Sciatic nerve (tissue), 2 donors: ENCODE results near the gene TNXB. TPM values are rescaled to one million over a fixed set of nuclear protein-coding genes. Genes with fewer than 3 reads are reported as not detected.
"Not testable (repeated sequence)": the region's sequence is repeated elsewhere in the genome, so short reads cannot be mapped to it uniquely, and the experiment has no call there.

Experiments used
- ATAC-seq: fragments of 200-7000 bp; cut with Tn5 transposase; one replicate; pipeline ENCODE4 v1.9.1; 2020; ENCODE audit warnings: mild to moderate bottlenecking, moderate library complexity
- DNase-seq: peaks from one replicate; pipeline ENCODE4 v3.0.0-alpha.2; 2020; ENCODE audit warnings: low spot score
- intact Hi-C: fragments of 100-400 bp; cut with DNase I; formaldehyde crosslinking; loops from one replicate; pipeline ENCODE4 v1.14.2; 2022
- total RNA-seq: library from RNA; stranded (reverse); fragmentation: NEBNext Ultra II Directional; extraction: Animal tissue kit (Norgen Biotek cat#: 25700); gene quantifications from one replicate; pipeline ENCODE4 v1.2.1, GENCODE V29; 2021
- donor health status: DM: no; HTN: no; CAD: no.
- donor health status: DM: no; HTN: no; CAD: no.

The TNXB gene
- total RNA-seq, 1 donor from 2014 or later: 423 TPM

GRCh38 chr6:32146687-32147086 is 37.5 kb upstream of the TNXB start:
- intact Hi-C loops: no loop called here
- ATAC-seq: no peak
- no peak for DNase-seq

- DNase-seq (no peak), ATAC-seq (no peak)
- intact Hi-C loops: no loop called here
Observed at GRCh38 chr6:32146287-32146686, 37.1 kb upstream of the TNXB start.

GRCh38 chr6:32144238-32144637 is 35.1 kb upstream of the TNXB start:
- ATAC-seq, DNase-seq, intact Hi-C loops: not testable (repeated sequence)

GRCh38 chr6:32140420-32141046 is 31.4 kb upstream of the TNXB start:
- no peak for ATAC-seq
- intact Hi-C loops: no loop called here
- no peak for DNase-seq

GRCh38 chr6:32139590-32139989 is 30.5 kb upstream of the TNXB start:
- intact Hi-C loops: no loop called here
- DNase-seq (no peak), ATAC-seq (no peak)

GRCh38 chr6:32137454-32137853 is 28.3 kb upstream of the TNXB start:
- intact Hi-C loops: no loop called here
- DNase-seq (no peak), ATAC-seq (no peak)

GRCh38 chr6:32133786-32134185 is 24.6 kb upstream of the TNXB start:
- intact Hi-C loops: no loop called here
- no peak for ATAC-seq
- DNase-seq: no peak

- intact Hi-C loops: no loop called here
- DNase-seq (no peak), ATAC-seq (no peak)
Observed at GRCh38 chr6:32132110-32132509, 23.0 kb upstream of the TNXB start.

GRCh38 chr6:32131439-32131948 is 22.4 kb upstream of the TNXB start:
- no peak for ATAC-seq
- no peak for DNase-seq
- intact Hi-C loops: no loop called here

- DNase-seq (no peak), ATAC-seq (peak; percentile 65)
- intact Hi-C loops: no loop called here
Observed at GRCh38 chr6:32129297-32130088, 20.4 kb upstream of the TNXB start.

GRCh38 chr6:32128751-32129296 is 19.7 kb upstream of the TNXB start:
- ATAC-seq: no peak
- intact Hi-C loops: no loop called here
- peak; percentile 66 for DNase-seq

GRCh38 chr6:32127717-32128592 is 18.8 kb upstream of the TNXB start, which contains the start of gene ATF6B:
ATF6B (minus strand) TSS chr6:32128246; CDS start chr6:32128207, 39 bp downstream.
- intact Hi-C loops: no loop called here
- DNase-seq (peak; percentile 99), ATAC-seq (peak; percentile 95)

GRCh38 chr6:32127409-32127716 is 18.2 kb upstream of the TNXB start:
- ATAC-seq: no peak
- intact Hi-C loops: no loop called here
- DNase-seq: no peak

- intact Hi-C loops: no loop called here
- ATAC-seq: no peak
- DNase-seq: no peak
Observed at GRCh38 chr6:32126880-32127279, 17.7 kb upstream of the TNXB start.

- ATAC-seq: no peak
- intact Hi-C loops: no loop called here
Observed at GRCh38 chr6:32123681-32124080, 14.5 kb upstream of the TNXB start.

GRCh38 chr6:32120573-32121059 is 11.5 kb upstream of the TNXB start:
- intact Hi-C loops: no loop called here
- no peak for ATAC-seq
- DNase-seq: no peak

More at GRCh38 chr6:32123681-32124080, 14.5 kb upstream of the TNXB start:
- no peak for DNase-seq

- peak; percentile 67 for ATAC-seq
- intact Hi-C loops: no loop called here
- peak; percentile 92 for DNase-seq
Observed at GRCh38 chr6:32118782-32119628, 9.9 kb upstream of the TNXB start.

- intact Hi-C loops: no loop called here
- no peak for ATAC-seq
- DNase-seq: no peak
Observed at GRCh38 chr6:32117461-32117860, 8.3 kb upstream of the TNXB start.
